NK-92 (cell line): ENCODE measurements around the gene AKT3.
"Not testable (repeated sequence)": the region's sequence is repeated elsewhere in the genome, so short reads cannot be mapped to it uniquely, and the experiment has no call there.

Source experiments
- DNase-seq: peaks from one replicate; lab custom pipeline; 2025; ENCODE audit not compliant: unreplicated experiment; lab: John Stamatoyannopoulos, UW

The AKT3 gene

GRCh38 chr1:243842161-243842560 lies 7.9 kb downstream of the AKT3 start:
- DNase-seq: no peak

GRCh38 chr1:243841507-243841906 lies 8.5 kb downstream of the AKT3 start:
- DNase-seq: no peak

- DNase-seq: no peak
Observed at GRCh38 chr1:243837907-243838535, 12.0 kb downstream of the AKT3 start.

- DNase-seq: no peak
Observed at GRCh38 chr1:243834130-243834529, 15.9 kb downstream of the AKT3 start.

- no peak for DNase-seq
Observed at GRCh38 chr1:243831463-243831862, 18.6 kb downstream of the AKT3 start.

- DNase-seq: no peak
Observed at GRCh38 chr1:243827206-243827605, 22.8 kb downstream of the AKT3 start.

- not testable (repeated sequence) for DNase-seq
Observed at GRCh38 chr1:243824907-243825306, 25.1 kb downstream of the AKT3 start.

GRCh38 chr1:243821177-243821680 lies 28.8 kb downstream of the AKT3 start:
- no peak for DNase-seq

GRCh38 chr1:243819438-243819839 lies 30.6 kb downstream of the AKT3 start:
- no peak for DNase-seq

- DNase-seq: no peak
Observed at GRCh38 chr1:243818978-243819377, 31.1 kb downstream of the AKT3 start.

GRCh38 chr1:243814718-243815117 lies 35.3 kb downstream of the AKT3 start:
- no peak for DNase-seq

GRCh38 chr1:243807346-243807745 lies 42.7 kb downstream of the AKT3 start:
- DNase-seq: not testable (repeated sequence)

GRCh38 chr1:243806310-243806709 lies 43.7 kb downstream of the AKT3 start:
- DNase-seq: no peak

GRCh38 chr1:243802736-243803135 lies 47.3 kb downstream of the AKT3 start:
- no peak for DNase-seq

- DNase-seq: no peak
Observed at GRCh38 chr1:243801378-243801777, 48.7 kb downstream of the AKT3 start.

GRCh38 chr1:243799908-243800307 lies 50.1 kb downstream of the AKT3 start:
- no peak for DNase-seq

- no peak for DNase-seq
Observed at GRCh38 chr1:243798726-243799125, 51.3 kb downstream of the AKT3 start.

- DNase-seq: no peak
Observed at GRCh38 chr1:243796016-243796415, 54.0 kb downstream of the AKT3 start.

GRCh38 chr1:243793298-243793697 lies 56.7 kb downstream of the AKT3 start:
- DNase-seq: no peak

- no peak for DNase-seq
Observed at GRCh38 chr1:243792891-243793290, 57.2 kb downstream of the AKT3 start.

- DNase-seq: no peak
Observed at GRCh38 chr1:243792401-243792800, 57.6 kb downstream of the AKT3 start.

- DNase-seq: no peak
Observed at GRCh38 chr1:243791586-243792267, 58.3 kb downstream of the AKT3 start.

- DNase-seq: no peak
Observed at GRCh38 chr1:243790404-243790803, 59.6 kb downstream of the AKT3 start.
